ENCODE results near the gene CC2D1A.

GRCh38 chr19:13887517-13887916 lies 18.5 kb upstream of the CC2D1A start:
- TF ChIP-seq POLR2A (IDR thresholded peaks at IDR 0.05): no peak
- no peak for TF ChIP-seq CTCF (IDR thresholded peaks at IDR 0.05)
